Measurements from ENCODE around the gene MYH10.

MYH10 gene

GRCh38 chr17:8472663-8473062 is 157.9 kb downstream of the MYH10 start:
- H3K23ac ChIP-seq (ENCODE audit: low read depth, low read length, poor library complexity), result no peak overlapping the region
- no peak overlapping the region for H2BK120ac ChIP-seq (ENCODE audit: low read depth, low read length)
- no peak overlapping the region for H3K27ac ChIP-seq (replicated peaks; ENCODE audit: low read length)
- H4K91ac ChIP-seq (ENCODE audit: low read depth, low read length, poor library complexity), result no peak overlapping the region
- H3K9me3 ChIP-seq (replicated peaks in 1 of 2; ENCODE audit: control insufficient read depth in 2 of 2, insufficient read depth in 1 of 2, low read depth in 1 of 2, low read length in 2 of 2), result peaks cover 0 to 2% of the 10 kb centered on the region in 2 donors
- no peaks in the 10 kb centered on the region for H3K79me1 ChIP-seq (ENCODE audit: low read depth, low read length)
- no peak overlapping the region for H2AFZ ChIP-seq (ENCODE audit: low read length)
- H3K4me2 ChIP-seq (ENCODE audit: insufficient read depth, low read length, poor library complexity, severe bottlenecking), result no peak overlapping the region
- H3K18ac ChIP-seq (ENCODE audit: low read length), result no peak overlapping the region
- no peak overlapping the region for H2AK5ac ChIP-seq (ENCODE audit: low read depth, low read length)
- H2BK5ac ChIP-seq (ENCODE audit: low read length), result no peak overlapping the region
- peaks cover 33 to 92% of the 10 kb centered on the region in 2 donors for H3K36me3 ChIP-seq (replicated peaks in 1 of 2; ENCODE audit: control insufficient read depth in 2 of 2, insufficient read depth in 2 of 2, low read length in 2 of 2)
- no peaks in the 10 kb centered on the region for H3K27me3 ChIP-seq (ENCODE audit: control insufficient read depth in 3 of 3, insufficient read depth in 3 of 3, low read depth in 1 of 3, low read length in 3 of 3)
- no peak overlapping the region for H2BK15ac ChIP-seq (ENCODE audit: low read length)
- DNase-seq (ENCODE audit: low spot score), result no peak
- no peak overlapping the region for H3K4me3 ChIP-seq (ENCODE audit: low read length in 2 of 2)
- H2BK12ac ChIP-seq (ENCODE audit: low read length), result no peak overlapping the region
- H4K8ac ChIP-seq (ENCODE audit: low read depth, low read length), result no peak overlapping the region
- WGBS, 2 donors (ENCODE audit: extremely low coverage in 2 of 2, insufficient read length in 2 of 2, insufficient replicate concordance in 1 of 2), result no CpG with 5 or more reads among the region's 8 CpGs
- H3K14ac ChIP-seq (ENCODE audit: low read length), result no peak overlapping the region
- no peak overlapping the region for H3K4ac ChIP-seq (ENCODE audit: low read length)
- no peak overlapping the region for H3K9ac ChIP-seq (ENCODE audit: low read depth, low read length, poor library complexity)
- no peaks in the 10 kb centered on the region for H3K4me1 ChIP-seq (ENCODE audit: control insufficient read depth in 2 of 2, insufficient read depth in 1 of 2, low read depth in 1 of 2, low read length in 2 of 2)

GRCh38 chr17:8470447-8471047 is 160.0 kb downstream of the MYH10 start:
- H2AFZ ChIP-seq (ENCODE audit: low read length), result no peak overlapping the region
- peak overlapping the region; percentile 68 for H3K23ac ChIP-seq (ENCODE audit: low read depth, low read length, poor library complexity)
- no peak overlapping the region for H2BK12ac ChIP-seq (ENCODE audit: low read length)
- peaks cover 0 to 2% of the 10 kb centered on the region in 2 donors for H3K9me3 ChIP-seq (replicated peaks in 1 of 2; ENCODE audit: control insufficient read depth in 2 of 2, insufficient read depth in 1 of 2, low read depth in 1 of 2, low read length in 2 of 2)
- no peak overlapping the region for H3K18ac ChIP-seq (ENCODE audit: low read length)
- WGBS, 2 donors (ENCODE audit: extremely low coverage in 2 of 2, insufficient read length in 2 of 2, insufficient replicate concordance in 1 of 2), result no CpG with 5 or more reads among the region's 20 CpGs
- H3K4me1 ChIP-seq (ENCODE audit: control insufficient read depth in 2 of 2, insufficient read depth in 1 of 2, low read depth in 1 of 2, low read length in 2 of 2), result no peaks in the 10 kb centered on the region
- no peak overlapping the region for H2AK5ac ChIP-seq (ENCODE audit: low read depth, low read length)
- no peak overlapping the region for H3K27ac ChIP-seq (replicated peaks; ENCODE audit: low read length)
- peaks cover 22 to 87% of the 10 kb centered on the region in 2 donors for H3K36me3 ChIP-seq (replicated peaks in 1 of 2; ENCODE audit: control insufficient read depth in 2 of 2, insufficient read depth in 2 of 2, low read length in 2 of 2)
- H2BK5ac ChIP-seq (ENCODE audit: low read length), result no peak overlapping the region
- no peak overlapping the region for H3K4me2 ChIP-seq (ENCODE audit: insufficient read depth, low read length, poor library complexity, severe bottlenecking)
- H3K27me3 ChIP-seq (ENCODE audit: control insufficient read depth in 3 of 3, insufficient read depth in 3 of 3, low read depth in 1 of 3, low read length in 3 of 3), result no peaks in the 10 kb centered on the region
- H3K4ac ChIP-seq (ENCODE audit: low read length), result no peak overlapping the region
- peak overlapping the region; percentile 47 for H3K9ac ChIP-seq (ENCODE audit: low read depth, low read length, poor library complexity)
- H3K14ac ChIP-seq (ENCODE audit: low read length), result no peak overlapping the region
- H3K4me3 ChIP-seq (ENCODE audit: low read length in 2 of 2), result no peak overlapping the region
- no peak overlapping the region for H4K8ac ChIP-seq (ENCODE audit: low read depth, low read length)
- no peak overlapping the region for H2BK15ac ChIP-seq (ENCODE audit: low read length)
- no peak for DNase-seq (ENCODE audit: low spot score)
- no peaks in the 10 kb centered on the region for H3K79me1 ChIP-seq (ENCODE audit: low read depth, low read length)
- no peak overlapping the region for H2BK120ac ChIP-seq (ENCODE audit: low read depth, low read length)
- H4K91ac ChIP-seq (ENCODE audit: low read depth, low read length, poor library complexity), result no peak overlapping the region

- H3K36me3 ChIP-seq (replicated peaks in 1 of 2; ENCODE audit: control insufficient read depth in 2 of 2, insufficient read depth in 2 of 2, low read length in 2 of 2), result peaks cover 19 to 83% of the 10 kb centered on the region in 2 donors
- H3K79me1 ChIP-seq (ENCODE audit: low read depth, low read length), result no peaks in the 10 kb centered on the region
- no peak overlapping the region for H2AFZ ChIP-seq (ENCODE audit: low read length)
- H3K18ac ChIP-seq (ENCODE audit: low read length), result no peak overlapping the region
- H4K91ac ChIP-seq (ENCODE audit: low read depth, low read length, poor library complexity), result no peak overlapping the region
- H2BK12ac ChIP-seq (ENCODE audit: low read length), result no peak overlapping the region
- no peak overlapping the region for H3K4me3 ChIP-seq (ENCODE audit: low read length in 2 of 2)
- H3K27ac ChIP-seq (replicated peaks; ENCODE audit: low read length), result no peak overlapping the region
- no peaks in the 10 kb centered on the region for H3K27me3 ChIP-seq (ENCODE audit: control insufficient read depth in 3 of 3, insufficient read depth in 3 of 3, low read depth in 1 of 3, low read length in 3 of 3)
- H3K4me1 ChIP-seq (ENCODE audit: control insufficient read depth in 2 of 2, insufficient read depth in 1 of 2, low read depth in 1 of 2, low read length in 2 of 2), result no peaks in the 10 kb centered on the region
- H2BK120ac ChIP-seq (ENCODE audit: low read depth, low read length), result no peak overlapping the region
- DNase-seq (ENCODE audit: low spot score), result no peak
- H3K23ac ChIP-seq (ENCODE audit: low read depth, low read length, poor library complexity), result no peak overlapping the region
- WGBS, 2 donors (ENCODE audit: extremely low coverage in 2 of 2, insufficient read length in 2 of 2, insufficient replicate concordance in 1 of 2), result no CpG with 5 or more reads among the region's 12 CpGs
- H3K4me2 ChIP-seq (ENCODE audit: insufficient read depth, low read length, poor library complexity, severe bottlenecking), result no peak overlapping the region
- no peak overlapping the region for H3K14ac ChIP-seq (ENCODE audit: low read length)
- H2AK5ac ChIP-seq (ENCODE audit: low read depth, low read length), result no peak overlapping the region
- H3K4ac ChIP-seq (ENCODE audit: low read length), result no peak overlapping the region
- peaks cover 0 to 2% of the 10 kb centered on the region in 2 donors for H3K9me3 ChIP-seq (replicated peaks in 1 of 2; ENCODE audit: control insufficient read depth in 2 of 2, insufficient read depth in 1 of 2, low read depth in 1 of 2, low read length in 2 of 2)
- H2BK5ac ChIP-seq (ENCODE audit: low read length), result no peak overlapping the region
- no peak overlapping the region for H3K9ac ChIP-seq (ENCODE audit: low read depth, low read length, poor library complexity)
- no peak overlapping the region for H2BK15ac ChIP-seq (ENCODE audit: low read length)
- no peak overlapping the region for H4K8ac ChIP-seq (ENCODE audit: low read depth, low read length)
These were observed 160.6 kb downstream of the MYH10 start for GRCh38 chr17:8469964-8470363.

- Histone ChIP-seq H4K91ac (ENCODE audit: low read depth, low read length, poor library complexity) (no peak overlapping the region), H3K36me3 (replicated peaks in 1 of 2; ENCODE audit: control insufficient read depth in 2 of 2, insufficient read depth in 2 of 2, low read length in 2 of 2) (peaks cover 13 to 83% of the 10 kb centered on the region in 2 donors), H3K27ac (replicated peaks; ENCODE audit: low read length) (no peak overlapping the region), H2BK5ac (ENCODE audit: low read length) (no peak overlapping the region), H2BK120ac (ENCODE audit: low read depth, low read length) (no peak overlapping the region), H3K9ac (ENCODE audit: low read depth, low read length, poor library complexity) (no peak overlapping the region), H2AK5ac (ENCODE audit: low read depth, low read length) (no peak overlapping the region), H2BK15ac (ENCODE audit: low read length) (no peak overlapping the region), H2BK12ac (ENCODE audit: low read length) (no peak overlapping the region), H3K4ac (ENCODE audit: low read length) (no peak overlapping the region), H2AFZ (ENCODE audit: low read length) (no peak overlapping the region), H3K4me2 (ENCODE audit: insufficient read depth, low read length, poor library complexity, severe bottlenecking) (no peak overlapping the region), H3K9me3 (replicated peaks in 1 of 2; ENCODE audit: control insufficient read depth in 2 of 2, insufficient read depth in 1 of 2, low read depth in 1 of 2, low read length in 2 of 2) (peaks cover 0 to 2% of the 10 kb centered on the region in 2 donors), H3K27me3 (ENCODE audit: control insufficient read depth in 3 of 3, insufficient read depth in 3 of 3, low read depth in 1 of 3, low read length in 3 of 3) (no peaks in the 10 kb centered on the region), H3K79me1 (ENCODE audit: low read depth, low read length) (no peaks in the 10 kb centered on the region), H3K4me3 (ENCODE audit: low read length in 2 of 2) (no peak overlapping the region), H3K4me1 (ENCODE audit: control insufficient read depth in 2 of 2, insufficient read depth in 1 of 2, low read depth in 1 of 2, low read length in 2 of 2) (no peaks in the 10 kb centered on the region), H3K18ac (ENCODE audit: low read length) (no peak overlapping the region), H3K23ac (ENCODE audit: low read depth, low read length, poor library complexity) (no peak overlapping the region), H4K8ac (ENCODE audit: low read depth, low read length) (no peak overlapping the region), H3K14ac (ENCODE audit: low read length) (no peak overlapping the region)
- no peak for DNase-seq (ENCODE audit: low spot score)
- WGBS, 2 donors (ENCODE audit: extremely low coverage in 2 of 2, insufficient read length in 2 of 2, insufficient replicate concordance in 1 of 2), result no CpG with 5 or more reads among the region's 3 CpGs
These were observed 161.5 kb downstream of the MYH10 start for GRCh38 chr17:8468980-8469379.
